SK-N-MC (cell line): ENCODE measurements around the gene TPD52L1.

Experiments
- DNase-seq: peaks from one replicate; pipeline ENCODE4 v3.0.0-alpha.2; 2011; ENCODE audit warnings: low read depth, low spot score
- H3K27ac ChIP-seq: fragments of 200-600 bp; sonication (generic); 2 replicates; pipeline ENCODE4 v1.5.1; 2016; ENCODE audit warnings: mixed run types
- H3K36me3 ChIP-seq: fragments of 200-600 bp; sonication (generic); 2 replicates; pipeline ENCODE4 v1.6.1; 2017; ENCODE audit warnings: antibody characterized with exemption, low read length, mixed read lengths; ENCODE audit not compliant: insufficient read depth
- H3K4me3 ChIP-seq: fragments of 200-600 bp; sonication (generic); 2 replicates; pipeline ENCODE4 v1.5.1; 2016
- H3K9ac ChIP-seq: fragments of 200-600 bp; sonication (generic); 2 replicates; pipeline ENCODE4 v1.8.0; 2017; ENCODE audit warnings: mixed run types, mixed read lengths; ENCODE audit not compliant: insufficient read length
- H3K9me3 ChIP-seq: fragments of 200-600 bp; sonication (generic); 2 replicates; pipeline ENCODE4 v1.6.1; 2017; ENCODE audit warnings: low read depth, mild to moderate bottlenecking, antibody characterized with exemption, low read length, moderate library complexity, mixed read lengths
- EZH2 ChIP-seq: fragments of 200-600 bp; sonication (generic); IDR thresholded peaks from one replicate; pipeline ENCODE4 v1.6.1; 2017; ENCODE audit warnings: antibody characterized with exemption
- FOXP2 ChIP-seq: optimal IDR thresholded peaks from 2 replicates; pipeline ENCODE3; 2011; ENCODE audit warnings: mild to moderate bottlenecking, moderate library complexity; ENCODE audit not compliant: insufficient read depth; ENCODE audit errors: extremely low read length, control extremely low read depth
- POLR2AphosphoS5 ChIP-seq: IDR thresholded peaks from 2 replicates; pipeline ENCODE4 v1.6.1; 2012; ENCODE audit warnings: mild to moderate bottlenecking, low read depth, low read length, borderline replicate concordance

Gene TPD52L1

DNA sequence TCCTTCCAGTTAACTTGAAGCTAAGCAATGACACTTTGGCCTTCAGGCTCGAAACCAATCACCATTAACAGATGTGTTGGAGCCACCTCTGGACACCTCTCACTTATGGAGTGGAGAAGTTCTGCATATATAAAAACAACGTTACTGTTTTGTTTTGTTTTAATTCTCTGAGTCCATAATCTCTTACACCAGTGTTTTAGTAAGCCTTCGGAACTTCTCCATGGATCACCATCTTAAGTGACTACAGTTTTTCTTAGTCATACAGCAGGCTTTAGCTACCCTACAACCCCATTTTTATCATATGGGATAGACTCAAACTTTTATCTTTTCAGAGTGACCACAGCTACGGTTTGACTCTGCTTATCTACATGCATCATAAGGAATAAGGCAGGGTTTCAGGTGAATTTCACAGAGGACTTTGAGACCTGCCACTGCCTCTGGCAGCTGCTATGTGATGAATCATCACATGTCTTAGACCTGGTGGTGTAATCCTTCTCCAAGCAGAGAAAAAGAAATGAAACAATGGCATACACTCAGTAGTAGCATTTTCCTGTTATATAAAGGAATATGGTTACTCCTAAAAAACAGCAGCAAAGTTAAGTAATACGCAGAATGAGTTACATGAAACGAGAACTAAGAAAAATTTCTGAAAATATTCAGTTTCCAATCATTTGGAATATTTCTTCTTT, 153.7 kb downstream of the TPD52L1 start:
- no peaks in the 10 kb centered on the region for H3K36me3 ChIP-seq
- H3K9ac ChIP-seq: no peak overlapping the region
- DNase-seq: no peak
- H3K4me3 ChIP-seq: no peak overlapping the region
- H3K9me3 ChIP-seq: no peaks in the 10 kb centered on the region
- TF ChIP-seq POLR2AphosphoS5 (no peak), EZH2 (no peak), FOXP2 (no peak)
- H3K27ac ChIP-seq: no peak overlapping the region

DNA sequence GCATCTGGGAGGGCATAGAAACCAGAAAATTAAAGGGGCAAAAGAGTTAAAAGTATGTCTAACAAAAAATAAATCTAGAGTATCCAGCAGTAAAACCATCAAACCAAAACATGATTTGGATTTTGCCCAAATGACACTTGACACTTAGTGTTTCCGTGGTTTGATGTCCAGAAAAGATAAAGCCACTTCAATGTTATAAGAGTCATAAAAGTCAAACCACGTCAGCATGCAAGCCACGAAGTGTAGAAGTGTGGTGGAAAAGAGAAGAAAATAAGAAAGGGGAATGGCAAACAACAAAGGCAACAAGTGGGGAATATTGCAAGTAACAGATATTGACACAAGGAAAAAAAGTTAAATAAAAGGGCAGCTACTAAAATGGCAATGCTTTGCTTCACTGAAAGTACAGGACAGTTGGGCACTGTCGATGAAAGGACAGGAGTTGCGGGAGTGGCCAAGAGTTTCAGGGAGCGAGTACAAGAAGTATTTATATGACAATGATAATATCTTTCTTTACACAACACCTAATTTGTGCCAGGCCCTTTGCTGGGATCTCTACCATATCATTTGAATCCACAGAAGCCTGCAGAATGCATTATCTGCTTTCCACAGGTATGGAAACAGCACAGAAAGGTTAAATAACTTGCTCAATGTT, 154.5 kb downstream of the TPD52L1 start:
- Histone ChIP-seq H3K9ac (no peak overlapping the region), H3K4me3 (no peak overlapping the region), H3K27ac (no peak overlapping the region), H3K36me3 (no peaks in the 10 kb centered on the region), H3K9me3 (no peaks in the 10 kb centered on the region)
- TF ChIP-seq FOXP2 (no peak), POLR2AphosphoS5 (no peak), EZH2 (no peak)
- no peak for DNase-seq

DNA sequence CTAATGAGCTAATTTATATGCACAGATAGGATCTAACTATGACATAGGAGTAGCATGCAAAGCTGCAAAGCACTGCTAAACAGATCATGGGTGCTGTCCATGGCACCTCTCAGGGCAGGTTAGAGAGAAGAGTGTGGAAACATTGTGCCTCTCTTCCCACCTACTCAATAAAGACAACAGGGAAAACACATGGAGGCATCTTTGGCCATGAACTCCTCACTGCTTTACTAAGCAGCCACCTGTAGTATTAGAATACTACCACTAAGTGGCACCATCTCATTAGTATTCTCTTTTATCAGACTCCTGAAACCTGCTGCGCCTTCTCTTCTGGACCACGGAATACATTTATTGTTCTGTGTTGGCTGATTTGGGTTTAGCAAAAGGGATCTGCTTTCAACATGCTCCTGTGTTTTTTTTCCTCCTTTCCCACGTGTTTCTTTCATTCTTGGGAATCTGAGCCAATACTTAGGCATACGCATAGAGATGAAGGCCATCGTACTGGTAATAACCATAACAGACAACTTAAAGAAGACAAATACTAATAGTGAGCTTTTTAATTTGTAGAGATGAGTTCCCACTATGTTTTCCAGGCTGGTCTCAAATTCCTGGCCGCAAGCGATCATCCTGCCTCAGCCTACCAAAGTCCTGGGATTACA, 157.5 kb downstream of the TPD52L1 start:
- Histone ChIP-seq H3K9ac (no peak overlapping the region), H3K4me3 (no peak overlapping the region), H3K9me3 (no peaks in the 10 kb centered on the region), H3K27ac (no peak overlapping the region), H3K36me3 (no peaks in the 10 kb centered on the region)
- TF ChIP-seq POLR2AphosphoS5 (no peak), FOXP2 (no peak), EZH2 (no peak)
- DNase-seq: peak; percentile 52

DNA sequence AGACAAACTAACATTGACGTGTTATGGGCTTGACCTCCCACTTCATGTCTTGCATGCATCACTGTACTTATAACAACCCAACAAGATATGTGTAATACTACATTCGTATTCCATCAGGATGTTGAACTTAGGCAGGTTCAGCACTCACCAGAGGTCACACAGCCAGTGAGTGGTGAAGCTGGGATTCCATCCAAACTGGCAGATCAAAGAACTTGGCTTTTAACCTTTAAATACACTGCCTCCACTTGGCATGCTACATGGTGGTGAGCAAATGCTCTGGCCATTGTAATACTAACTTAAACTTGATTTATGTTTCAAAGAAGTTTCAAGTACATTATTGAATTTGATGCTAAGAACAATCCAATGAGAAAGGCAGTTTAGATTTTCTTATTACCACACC, 158.9 kb downstream of the TPD52L1 start:
- DNase-seq: no peak
- Histone ChIP-seq H3K9ac (no peak overlapping the region), H3K4me3 (no peak overlapping the region), H3K27ac (no peak overlapping the region), H3K36me3 (no peaks in the 10 kb centered on the region), H3K9me3 (no peaks in the 10 kb centered on the region)
- no peak for TF ChIP-seq EZH2

DNA sequence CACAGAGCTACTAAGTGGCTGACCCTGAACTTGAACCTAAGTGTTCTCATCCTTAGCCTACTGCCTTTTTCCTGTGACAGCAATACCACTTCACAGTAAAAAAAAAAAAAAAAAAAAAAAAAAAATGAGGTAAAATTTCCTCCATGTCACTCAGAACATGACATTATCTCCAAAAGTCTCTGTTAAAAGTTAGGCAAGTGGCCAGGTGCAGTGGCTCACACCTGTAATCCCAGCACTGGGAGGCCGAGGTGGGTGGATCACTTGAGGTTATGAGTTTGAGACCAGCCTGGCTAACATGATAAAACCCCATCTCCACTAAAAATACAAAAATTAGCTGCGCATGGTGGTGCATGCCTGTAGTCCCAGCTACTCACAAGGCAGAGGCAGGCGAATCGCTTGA, 159.4 kb downstream of the TPD52L1 start:
- Histone ChIP-seq H3K9ac (no peak overlapping the region), H3K36me3 (no peaks in the 10 kb centered on the region), H3K27ac (no peak overlapping the region), H3K9me3 (no peaks in the 10 kb centered on the region), H3K4me3 (no peak overlapping the region)
- no peak for DNase-seq
- no peak for TF ChIP-seq FOXP2
